AG04450 (cell line): ENCODE measurements around the gene IKZF1. TPM values are rescaled to one million over a fixed set of nuclear protein-coding genes. Genes with fewer than 3 reads are reported as not detected.

Experiments used
- CTCF ChIA-PET: fragments of 300-600, 350-600 bp; formaldehyde crosslinking; extraction: SDS; loops from one replicate; lab custom pipeline; 2022; ENCODE audit warnings: antibody characterized with exemption, inconsistent platforms; lab: Charles Lee
- POLR2A ChIA-PET: fragments of 350-600 bp; formaldehyde crosslinking; extraction: SDS; loops from one replicate; lab custom pipeline; 2021; ENCODE audit warnings: antibody characterized with exemption, inconsistent platforms; lab: Yijun Ruan, JAX
- DNase-seq: peaks from one replicate; pipeline ENCODE4 v3.0.0-alpha.2; 2011; ENCODE audit warnings: low read depth, low spot score
- H3K27ac ChIP-seq: one replicate; pipeline ENCODE4 v1.5.1; 2012; ENCODE audit warnings: low read depth, low read length, control low read depth
- H3K27me3 ChIP-seq: one replicate; pipeline ENCODE4 v1.6.0; 2012; ENCODE audit warnings: low read length; ENCODE audit not compliant: control insufficient read depth, insufficient read depth
- H3K4me3 ChIP-seq: 2 replicates; pipeline ENCODE4 v1.5.1; 2011; ENCODE audit warnings: mild to moderate bottlenecking, low read depth, low read length, control low read depth
- H3K9me3 ChIP-seq: 2 replicates; pipeline ENCODE4 v1.5.1; 2012; ENCODE audit warnings: low read length; ENCODE audit not compliant: control insufficient read depth, insufficient read depth
- polyA plus RNA-seq: library from polyadenylated mRNA; depleted of rRNA; stranded (reverse); fragments of >200 nt; gene quantifications from 2 replicates; pipeline ENCODE4 v1.2.3, GENCODE V29; 2011
- TF ChIP-seq, protein P1 (sequence below): IDR thresholded peaks from 2 replicates; pipeline ENCODE4 v1.5.1; 2011; ENCODE audit warnings: low read depth, low read length, control low read depth, inconsistent platforms

Gene IKZF1
- polyA plus RNA-seq, 1 experiment: not detected

- Histone ChIP-seq H3K27ac (no peak overlapping the region), H3K4me3 (no peak overlapping the region), H3K27me3 (peaks cover 22% of the 10 kb centered on the region), H3K9me3 (no peaks in the 10 kb centered on the region; the same call in 1 of the 2 replicates)
- ChIA-PET POLR2A (no interaction called here), CTCF (interaction anchor here (0.9 kb wide), 1 partner anchor 21 kb away, joined by 3 read pairs; no protein-coding TSS in a partner anchor)
- TF ChIP-seq, protein P1, sequence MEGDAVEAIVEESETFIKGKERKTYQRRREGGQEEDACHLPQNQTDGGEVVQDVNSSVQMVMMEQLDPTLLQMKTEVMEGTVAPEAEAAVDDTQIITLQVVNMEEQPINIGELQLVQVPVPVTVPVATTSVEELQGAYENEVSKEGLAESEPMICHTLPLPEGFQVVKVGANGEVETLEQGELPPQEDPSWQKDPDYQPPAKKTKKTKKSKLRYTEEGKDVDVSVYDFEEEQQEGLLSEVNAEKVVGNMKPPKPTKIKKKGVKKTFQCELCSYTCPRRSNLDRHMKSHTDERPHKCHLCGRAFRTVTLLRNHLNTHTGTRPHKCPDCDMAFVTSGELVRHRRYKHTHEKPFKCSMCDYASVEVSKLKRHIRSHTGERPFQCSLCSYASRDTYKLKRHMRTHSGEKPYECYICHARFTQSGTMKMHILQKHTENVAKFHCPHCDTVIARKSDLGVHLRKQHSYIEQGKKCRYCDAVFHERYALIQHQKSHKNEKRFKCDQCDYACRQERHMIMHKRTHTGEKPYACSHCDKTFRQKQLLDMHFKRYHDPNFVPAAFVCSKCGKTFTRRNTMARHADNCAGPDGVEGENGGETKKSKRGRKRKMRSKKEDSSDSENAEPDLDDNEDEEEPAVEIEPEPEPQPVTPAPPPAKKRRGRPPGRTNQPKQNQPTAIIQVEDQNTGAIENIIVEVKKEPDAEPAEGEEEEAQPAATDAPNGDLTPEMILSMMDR: no peak
- DNase-seq: no peak
These were observed 92.9 kb downstream of the IKZF1 start for GRCh38 chr7:50397320-50397970.

DNA sequence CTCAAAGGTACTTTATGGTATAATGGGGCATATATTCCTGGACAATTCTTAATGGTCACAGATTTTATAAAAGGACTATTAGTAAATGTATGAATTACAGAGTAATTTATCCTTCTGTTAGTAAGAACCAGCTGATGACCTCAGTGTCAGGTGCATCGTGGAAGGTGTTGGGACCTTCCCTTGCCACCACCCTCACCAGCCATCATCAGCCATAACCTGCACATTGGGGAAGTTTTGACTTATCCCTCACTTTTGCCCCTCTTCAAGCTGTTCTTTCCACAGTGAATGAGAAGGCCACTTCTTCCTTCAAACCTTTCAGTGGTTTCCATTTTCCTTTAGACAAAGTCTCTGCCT is 93.4 kb downstream of the IKZF1 start:
- H3K9me3 ChIP-seq: no peaks in the 10 kb centered on the region; the same call in 1 of the 2 replicates
- TF ChIP-seq, protein P1: no peak
- H3K4me3 ChIP-seq: no peak overlapping the region
- no peak overlapping the region for H3K27ac ChIP-seq
- ChIA-PET POLR2A (no interaction called here), CTCF (interaction anchor here (0.9 kb wide), 1 partner anchor 20 kb away, joined by 3 read pairs; no protein-coding TSS in a partner anchor)
- no peak for DNase-seq
- peaks cover 22% of the 10 kb centered on the region for H3K27me3 ChIP-seq

GRCh38 chr7:50399206-50399605 is 94.7 kb downstream of the IKZF1 start:
- TF ChIP-seq, protein P1: no peak
- ChIA-PET CTCF (no interaction called here), POLR2A (no interaction called here)
- H3K27ac ChIP-seq: no peak overlapping the region
- no peak overlapping the region for H3K4me3 ChIP-seq
- H3K9me3 ChIP-seq: no peaks in the 10 kb centered on the region; the same call in 1 of the 2 replicates
- peaks cover 22% of the 10 kb centered on the region for H3K27me3 ChIP-seq
- DNase-seq: no peak

DNA sequence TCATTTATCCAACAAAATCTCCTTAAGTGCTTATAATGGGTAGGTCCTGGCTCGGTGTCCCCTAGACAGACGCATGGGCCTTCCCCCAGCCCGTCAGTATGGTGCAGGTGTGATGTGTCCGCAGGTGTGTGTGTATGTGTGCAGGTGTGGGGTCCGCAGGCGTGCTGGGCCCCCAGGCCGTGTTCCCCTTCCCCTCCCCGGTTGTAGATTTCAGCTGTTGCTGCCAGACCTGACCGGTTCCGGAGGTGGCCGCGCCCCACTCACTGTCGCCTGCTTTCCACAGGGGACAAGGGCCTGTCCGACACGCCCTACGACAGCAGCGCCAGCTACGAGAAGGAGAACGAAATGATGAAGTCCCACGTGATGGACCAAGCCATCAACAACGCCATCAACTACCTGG is 95.1 kb downstream of the IKZF1 start:
- TF ChIP-seq, protein P1: no peak
- CTCF ChIA-PET: no interaction called here
- Histone ChIP-seq H3K9me3 (no peaks in the 10 kb centered on the region; the same call in 1 of the 2 replicates), H3K27ac (no peak overlapping the region), H3K4me3 (no peak overlapping the region), H3K27me3 (peaks cover 22% of the 10 kb centered on the region)
- POLR2A ChIA-PET: no interaction called here
- no peak for DNase-seq

GRCh38 chr7:50400114-50400513 is 95.6 kb downstream of the IKZF1 start:
- CTCF ChIA-PET: no interaction called here
- POLR2A ChIA-PET: no interaction called here
- Histone ChIP-seq H3K9me3 (no peaks in the 10 kb centered on the region; the same call in 1 of the 2 replicates), H3K4me3 (no peak overlapping the region), H3K27me3 (peaks cover 22% of the 10 kb centered on the region), H3K27ac (no peak overlapping the region)
- DNase-seq: no peak
- TF ChIP-seq, protein P1: no peak
